Mesendoderm (in vitro differentiated cells): ENCODE measurements around the gene CAPN11.

ENCODE experiments used
- DNase-seq: peaks from one replicate; pipeline ENCODE4 v3.0.0; 2013
- H2AK5ac ChIP-seq: 2 replicates; pipeline ENCODE4 v1.6.1; 2013; ENCODE audit warnings: low read length, inconsistent platforms
- H2BK120ac ChIP-seq: 2 replicates; pipeline ENCODE4 v1.6.1; 2013; ENCODE audit warnings: low read depth, mild to moderate bottlenecking, low read length, moderate library complexity, mixed read lengths
- H2BK15ac ChIP-seq: replicated peaks from 2 replicates; pipeline ENCODE4 v1.6.1; 2013; ENCODE audit warnings: low read depth, mild to moderate bottlenecking, moderate library complexity
- H2BK5ac ChIP-seq: 2 replicates; pipeline ENCODE4 v1.6.1; 2013; ENCODE audit warnings: low read length, inconsistent platforms
- H3K18ac ChIP-seq: 2 replicates; pipeline ENCODE4 v1.6.1; 2013; ENCODE audit warnings: mild to moderate bottlenecking, low read length, mixed read lengths
- H3K23ac ChIP-seq: one replicate; pipeline ENCODE4 v1.6.1; 2013; ENCODE audit warnings: low read length
- H3K27ac ChIP-seq: 2 replicates; pipeline ENCODE4 v1.5.1; 2013; ENCODE audit warnings: low read depth, mild to moderate bottlenecking, inconsistent platforms, low read length, moderate library complexity
- H3K27me3 ChIP-seq: 2 replicates; pipeline ENCODE4 v1.6.1; 2013; ENCODE audit warnings: low read length, control low read depth, mild to moderate bottlenecking, inconsistent platforms; ENCODE audit not compliant: insufficient read depth, poor library complexity
- H3K36me3 ChIP-seq: 2 replicates; pipeline ENCODE4 v1.6.1; 2013; ENCODE audit warnings: low read length, inconsistent platforms; ENCODE audit not compliant: control insufficient read depth, insufficient read depth
- H3K4ac ChIP-seq: one replicate; pipeline ENCODE4 v1.6.1; 2013; ENCODE audit warnings: low read depth, mild to moderate bottlenecking, low read length, moderate library complexity
- H3K4me1 ChIP-seq: 2 replicates; pipeline ENCODE4 v1.6.1; 2013; ENCODE audit warnings: low read depth, low read length, inconsistent platforms; ENCODE audit not compliant: control insufficient read depth
- H3K4me2 ChIP-seq: 2 replicates; pipeline ENCODE4 v1.6.1; 2013; ENCODE audit warnings: low read length
- H3K4me3 ChIP-seq: 2 replicates; pipeline ENCODE4 v1.5.1; 2013; ENCODE audit warnings: mild to moderate bottlenecking, low read length
- H3K56ac ChIP-seq: one replicate; pipeline ENCODE4 v1.6.1; 2013; ENCODE audit warnings: low read length
- H3K79me1 ChIP-seq: 2 replicates; pipeline ENCODE4 v1.6.1; 2013; ENCODE audit warnings: low read length, inconsistent platforms
- H3K79me2 ChIP-seq: 2 replicates; pipeline ENCODE4 v1.6.1; 2013; ENCODE audit warnings: mild to moderate bottlenecking, low read length; ENCODE audit not compliant: control insufficient read depth, insufficient read depth
- H3K9ac ChIP-seq: 2 replicates; pipeline ENCODE4 v1.6.1; 2013; ENCODE audit warnings: low read length, inconsistent platforms
- H4K5ac ChIP-seq: one replicate; pipeline ENCODE4 v1.6.1; 2013; ENCODE audit warnings: low read length
- H4K8ac ChIP-seq: one replicate; pipeline ENCODE4 v1.6.1; 2013; ENCODE audit warnings: low read depth, mild to moderate bottlenecking, control low read depth, low read length, moderate library complexity
- WGBS: extraction: QIAGEN DNeasy Blood & Tissue Kit; methylation state at CpG from one replicate; pipeline ENCODE4 v1.1.7; 2013; ENCODE audit warnings: low lambda C conversion rate, missing lambda C conversion rate; ENCODE audit not compliant: insufficient coverage; ENCODE audit errors: extremely low coverage; 5-methylcytosine and 5-hydroxymethylcytosine counted together

CAPN11 gene

GRCh38 chr6:44202332-44202971, 43.8 kb downstream of the CAPN11 start:
- no CpG with 5 or more reads among the region's 4 CpGs for WGBS
- peak; percentile 95 for DNase-seq
- H3K27ac ChIP-seq: peak overlapping the region; percentile 68

GRCh38 chr6:44202972-44203750, 44.5 kb downstream of the CAPN11 start:
- WGBS: no CpG with 5 or more reads among the region's 11 CpGs
- Histone ChIP-seq H3K23ac (peak overlapping the region; percentile 83), H2BK120ac (no peak overlapping the region), H3K79me2 (no peaks in the 10 kb centered on the region), H3K4me3 (no peak overlapping the region), H3K9ac (peak overlapping the region; percentile 2), H3K27ac (peak overlapping the region; percentile 58), H4K8ac (no peak overlapping the region), H3K4me2 (no peak overlapping the region), H2BK15ac (no peak overlapping the region), H3K79me1 (no peaks in the 10 kb centered on the region), H3K27me3 (no peaks in the 10 kb centered on the region), H3K36me3 (no peaks in the 10 kb centered on the region), H3K18ac (peak overlapping the region; percentile 89), H2BK5ac (peak overlapping the region; percentile 96), H3K4ac (peak overlapping the region; percentile 83), H3K56ac (peak overlapping the region; percentile 86), H4K5ac (no peak overlapping the region), H2AK5ac (peak overlapping the region; percentile 88), H3K4me1 (peaks cover 25% of the 10 kb centered on the region)
- peak; percentile 64 for DNase-seq

More at GRCh38 chr6:44202332-44202971, 43.8 kb downstream of the CAPN11 start:
- Histone ChIP-seq H3K36me3 (no peaks in the 10 kb centered on the region), H2AK5ac (peak overlapping the region; percentile 95), H3K4me1 (peaks cover 25% of the 10 kb centered on the region), H3K4me2 (no peak overlapping the region), H3K4me3 (no peak overlapping the region), H4K5ac (no peak overlapping the region), H3K18ac (peak overlapping the region; percentile 89), H3K79me2 (no peaks in the 10 kb centered on the region), H2BK120ac (peak overlapping the region; percentile 8), H2BK5ac (peak overlapping the region; percentile 96), H4K8ac (no peak overlapping the region), H3K23ac (peak overlapping the region; percentile 87), H3K27me3 (no peaks in the 10 kb centered on the region), H2BK15ac (no peak overlapping the region), H3K4ac (peak overlapping the region; percentile 83), H3K79me1 (no peaks in the 10 kb centered on the region), H3K56ac (peak overlapping the region; percentile 87), H3K9ac (peak overlapping the region; percentile 49)

DNA sequence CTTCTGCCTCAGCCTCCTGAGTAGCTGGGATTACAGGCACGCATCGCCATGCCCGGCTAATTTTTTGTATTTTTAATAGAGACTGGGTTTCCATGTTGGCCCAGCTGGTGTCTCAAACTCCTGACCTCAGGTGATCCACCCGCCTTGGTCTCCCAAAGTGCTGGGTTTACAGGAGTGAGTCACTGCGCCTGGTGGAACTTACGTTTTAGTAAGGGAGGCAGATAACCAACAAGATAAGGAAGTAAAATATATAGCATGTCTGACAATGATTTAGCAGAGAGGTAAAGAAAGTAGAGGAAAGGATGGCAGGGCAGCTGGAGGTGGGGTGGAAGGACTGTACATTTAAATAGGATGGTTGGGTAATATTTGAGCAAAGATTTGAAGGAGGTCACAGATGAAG, 45.3 kb downstream of the CAPN11 start:
- H2AK5ac ChIP-seq: no peak overlapping the region
- H4K5ac ChIP-seq: no peak overlapping the region
- H4K8ac ChIP-seq: no peak overlapping the region
- no peak overlapping the region for H3K4me3 ChIP-seq
- no peak overlapping the region for H2BK5ac ChIP-seq
- no peak overlapping the region for H2BK120ac ChIP-seq
- H3K23ac ChIP-seq: no peak overlapping the region
- no peaks in the 10 kb centered on the region for H3K79me1 ChIP-seq
- no peaks in the 10 kb centered on the region for H3K27me3 ChIP-seq
- H3K9ac ChIP-seq: no peak overlapping the region
- no peaks in the 10 kb centered on the region for H3K36me3 ChIP-seq
- H3K4me1 ChIP-seq: peaks cover 25% of the 10 kb centered on the region
- no peak overlapping the region for H3K4me2 ChIP-seq
- H3K18ac ChIP-seq: no peak overlapping the region
- H3K4ac ChIP-seq: no peak overlapping the region
- H3K27ac ChIP-seq: no peak overlapping the region
- DNase-seq: no peak
- H3K79me2 ChIP-seq: no peaks in the 10 kb centered on the region
- no peak overlapping the region for H2BK15ac ChIP-seq
- peak overlapping the region; percentile 49 for H3K56ac ChIP-seq
- WGBS: no CpG with 5 or more reads among the region's 6 CpGs

GRCh38 chr6:44207966-44208365, 49.3 kb downstream of the CAPN11 start:
- Histone ChIP-seq H3K79me2 (no peaks in the 10 kb centered on the region), H2BK15ac (no peak overlapping the region), H3K4me3 (no peak overlapping the region), H3K27me3 (no peaks in the 10 kb centered on the region), H3K56ac (no peak overlapping the region), H3K4ac (no peak overlapping the region), H3K4me1 (peaks cover 7% of the 10 kb centered on the region), H3K9ac (no peak overlapping the region), H3K4me2 (no peak overlapping the region), H3K18ac (no peak overlapping the region), H3K36me3 (no peaks in the 10 kb centered on the region), H3K27ac (no peak overlapping the region), H2AK5ac (no peak overlapping the region), H2BK5ac (no peak overlapping the region), H3K23ac (no peak overlapping the region), H4K8ac (no peak overlapping the region), H3K79me1 (no peaks in the 10 kb centered on the region), H4K5ac (no peak overlapping the region), H2BK120ac (no peak overlapping the region)
- DNase-seq: no peak
- WGBS: no CpG with 5 or more reads among the region's 6 CpGs

DNA sequence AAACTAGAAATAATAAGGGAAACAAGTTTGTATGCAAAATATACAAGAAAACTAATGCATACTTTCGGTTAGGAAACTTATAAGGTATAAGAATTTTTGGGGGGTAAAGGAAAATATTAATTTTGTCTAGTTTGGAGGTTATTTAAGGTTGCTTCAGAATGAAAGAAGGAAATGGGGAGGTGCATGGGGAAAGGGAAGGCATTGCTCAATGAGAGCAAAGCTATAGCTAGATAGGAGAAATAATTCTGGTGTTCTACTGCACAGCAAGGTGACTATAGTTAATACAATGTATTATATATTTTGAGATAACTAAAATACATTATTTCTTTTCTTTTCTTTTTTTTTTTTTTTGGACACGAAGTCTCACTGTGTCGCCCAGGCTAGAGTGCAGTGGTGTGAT, 52.7 kb downstream of the CAPN11 start:
- WGBS: 100% methylated on average over 1 of the region's 3 CpGs

More for the DNA sequence above, 52.7 kb downstream of the CAPN11 start:
- H3K4me1 ChIP-seq: peaks cover 3% of the 10 kb centered on the region
- H2BK15ac ChIP-seq: no peak overlapping the region
- no peak overlapping the region for H3K4me2 ChIP-seq
- no peak overlapping the region for H3K18ac ChIP-seq
- H3K79me1 ChIP-seq: no peaks in the 10 kb centered on the region
- no peak for DNase-seq
- H3K4me3 ChIP-seq: no peak overlapping the region
- no peak overlapping the region for H4K8ac ChIP-seq
- H2AK5ac ChIP-seq: no peak overlapping the region
- H3K27ac ChIP-seq: no peak overlapping the region
- no peak overlapping the region for H3K56ac ChIP-seq
- H2BK5ac ChIP-seq: no peak overlapping the region
- no peaks in the 10 kb centered on the region for H3K36me3 ChIP-seq
- no peak overlapping the region for H3K23ac ChIP-seq
- H3K4ac ChIP-seq: no peak overlapping the region
- no peaks in the 10 kb centered on the region for H3K79me2 ChIP-seq
- H2BK120ac ChIP-seq: no peak overlapping the region
- no peak overlapping the region for H3K9ac ChIP-seq
- H4K5ac ChIP-seq: no peak overlapping the region
- H3K27me3 ChIP-seq: no peaks in the 10 kb centered on the region
